NCI-H2107 treated with DMSO at 0.1 percent for 48 hours (cell line): ENCODE results near the gene PDE7B.
"Not testable (repeated sequence)": the region's sequence is repeated elsewhere in the genome, so short reads cannot be mapped to it uniquely, and the experiment has no call there.

Experiments used
- DNase-seq: peaks from one replicate; lab custom pipeline; 2025; ENCODE audit not compliant: unreplicated experiment; lab: John Stamatoyannopoulos, UW

The PDE7B gene

GRCh38 chr6:136175873-136176272, 324.4 kb downstream of the PDE7B start:
- no peak for DNase-seq

- no peak for DNase-seq
These were observed 327.2 kb downstream of the PDE7B start for GRCh38 chr6:136178749-136179148.

- no peak for DNase-seq
These were observed 329.4 kb downstream of the PDE7B start for GRCh38 chr6:136180704-136181511.

- no peak for DNase-seq
These were observed 330.0 kb downstream of the PDE7B start for GRCh38 chr6:136181512-136181833.

- DNase-seq, result no peak
These were observed 330.4 kb downstream of the PDE7B start for GRCh38 chr6:136181861-136182260.

- no peak for DNase-seq
These were observed 333.2 kb downstream of the PDE7B start for GRCh38 chr6:136184738-136185137.

- no peak for DNase-seq
These were observed 334.9 kb downstream of the PDE7B start for GRCh38 chr6:136186363-136186762.

- DNase-seq, result no peak
These were observed 337.0 kb downstream of the PDE7B start for GRCh38 chr6:136188486-136188885.

GRCh38 chr6:136189104-136189503, 337.6 kb downstream of the PDE7B start:
- DNase-seq, result no peak

- DNase-seq, result no peak
These were observed 340.3 kb downstream of the PDE7B start for GRCh38 chr6:136191606-136192312.

GRCh38 chr6:136192902-136193301, 341.4 kb downstream of the PDE7B start:
- no peak for DNase-seq

GRCh38 chr6:136201732-136202131, 350.2 kb downstream of the PDE7B start:
- DNase-seq, result no peak

GRCh38 chr6:136208783-136209182, 357.3 kb downstream of the PDE7B start:
- no peak for DNase-seq

- no peak for DNase-seq
These were observed 358.0 kb downstream of the PDE7B start for GRCh38 chr6:136209496-136209895.

- no peak for DNase-seq
These were observed 359.1 kb downstream of the PDE7B start for GRCh38 chr6:136210398-136211165.

GRCh38 chr6:136212608-136213007, 361.1 kb downstream of the PDE7B start:
- no peak for DNase-seq

GRCh38 chr6:136213012-136213539, 361.6 kb downstream of the PDE7B start:
- DNase-seq, result no peak

- no peak for DNase-seq
These were observed 362.4 kb downstream of the PDE7B start for GRCh38 chr6:136213853-136214252.

- no peak for DNase-seq
These were observed 365.3 kb downstream of the PDE7B start for GRCh38 chr6:136216503-136217401.

- DNase-seq, result not testable (repeated sequence)
These were observed 373.5 kb downstream of the PDE7B start for GRCh38 chr6:136224974-136225373.

- no peak for DNase-seq
These were observed 374.0 kb downstream of the PDE7B start for GRCh38 chr6:136225496-136225895.
